Dermis microvascular lymphatic vessel endothelial cell (primary cell): ENCODE results near the gene PSTPIP2. TPM values are rescaled to one million over a fixed set of nuclear protein-coding genes. Genes with fewer than 3 reads are reported as not detected.
"Not testable (repeated sequence)": the region's sequence is repeated elsewhere in the genome, so short reads cannot be mapped to it uniquely, and the experiment has no call there.

ENCODE experiments used
- DNase-seq, 2 donors: peaks; one replicate each; pipeline versions ENCODE4 v3.0.0 to v3.0.0-alpha.2; 2010; ENCODE audit warnings: low read depth in 2 of 2
- total RNA-seq: library from RNA; depleted of rRNA; stranded (reverse); fragments of >200 nt; gene quantifications from 2 replicates; pipeline ENCODE4 v1.2.1, GENCODE V29; 2014

The PSTPIP2 gene
- total RNA-seq, 1 donor from 2014 or later: 0.64 TPM

GRCh38 chr18:45991788-45992187 lies 80.3 kb downstream of the PSTPIP2 start:
- no peak for DNase-seq

- DNase-seq: no peak
Observed at GRCh38 chr18:45984546-45985235, 87.4 kb downstream of the PSTPIP2 start.

GRCh38 chr18:45981821-45982220 lies 90.2 kb downstream of the PSTPIP2 start:
- no peak for DNase-seq

- DNase-seq: no peak
Observed at GRCh38 chr18:45980229-45980628, 91.8 kb downstream of the PSTPIP2 start.

DNA sequence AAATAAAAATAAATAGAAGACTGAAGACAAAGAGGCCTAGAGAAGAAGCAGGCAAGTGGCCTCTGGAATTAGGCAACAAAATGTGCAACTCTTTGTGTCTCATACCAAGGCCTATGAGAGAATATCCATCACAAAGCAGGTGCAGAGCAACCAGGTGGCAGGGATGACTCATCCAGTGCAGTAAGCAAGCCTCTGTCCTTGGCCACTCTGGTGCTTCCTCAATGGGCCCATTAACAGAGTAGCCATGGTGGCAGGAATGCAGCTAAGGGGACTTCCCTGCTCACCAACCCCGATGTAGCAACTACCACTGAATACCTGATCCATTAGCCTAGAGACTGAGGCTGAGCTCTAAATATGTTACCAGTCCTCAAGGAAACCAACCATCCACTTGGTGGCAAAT lies 94.0 kb downstream of the PSTPIP2 start:
- no peak for DNase-seq

DNA sequence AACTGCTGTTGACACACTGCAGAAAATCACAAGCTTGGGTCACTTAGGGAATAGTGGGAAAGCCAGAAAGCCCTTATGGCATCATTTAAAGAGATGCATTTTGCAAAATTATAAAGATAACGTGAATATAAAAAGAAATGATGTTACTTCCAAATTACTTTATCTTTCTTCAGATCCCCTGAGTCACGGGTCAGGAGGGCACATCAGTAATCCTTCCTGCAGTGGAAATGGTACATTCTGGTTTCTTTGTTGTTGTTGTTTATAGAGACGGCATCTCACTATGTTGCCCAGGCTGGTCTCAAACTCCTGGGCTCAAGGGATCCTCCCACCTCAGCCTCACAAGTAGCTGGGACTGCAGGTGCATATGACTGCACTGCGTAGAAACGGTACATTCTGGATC lies 95.1 kb downstream of the PSTPIP2 start:
- no peak for DNase-seq

DNA sequence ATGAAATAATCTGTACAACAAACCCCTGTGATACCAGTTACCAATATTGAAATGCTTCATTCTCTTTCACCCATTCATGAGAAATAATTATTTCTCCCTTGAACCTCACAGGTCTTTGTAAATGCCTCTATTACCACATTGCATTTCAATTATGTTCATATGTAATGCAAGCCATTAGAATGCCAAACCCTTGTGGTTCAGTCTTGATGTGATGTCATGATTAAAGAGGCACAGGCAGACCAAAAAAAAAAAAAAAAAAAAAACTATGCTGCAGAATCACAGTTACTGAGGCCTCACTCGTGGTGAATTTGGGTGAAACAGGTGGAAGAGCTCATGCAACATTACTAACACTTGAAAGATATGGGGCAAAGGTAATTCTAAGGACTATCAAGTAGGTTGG lies 95.5 kb downstream of the PSTPIP2 start:
- DNase-seq: no peak

GRCh38 chr18:45974088-45974536 lies 97.9 kb downstream of the PSTPIP2 start:
- peak; percentile 43 to 66 for DNase-seq

DNA sequence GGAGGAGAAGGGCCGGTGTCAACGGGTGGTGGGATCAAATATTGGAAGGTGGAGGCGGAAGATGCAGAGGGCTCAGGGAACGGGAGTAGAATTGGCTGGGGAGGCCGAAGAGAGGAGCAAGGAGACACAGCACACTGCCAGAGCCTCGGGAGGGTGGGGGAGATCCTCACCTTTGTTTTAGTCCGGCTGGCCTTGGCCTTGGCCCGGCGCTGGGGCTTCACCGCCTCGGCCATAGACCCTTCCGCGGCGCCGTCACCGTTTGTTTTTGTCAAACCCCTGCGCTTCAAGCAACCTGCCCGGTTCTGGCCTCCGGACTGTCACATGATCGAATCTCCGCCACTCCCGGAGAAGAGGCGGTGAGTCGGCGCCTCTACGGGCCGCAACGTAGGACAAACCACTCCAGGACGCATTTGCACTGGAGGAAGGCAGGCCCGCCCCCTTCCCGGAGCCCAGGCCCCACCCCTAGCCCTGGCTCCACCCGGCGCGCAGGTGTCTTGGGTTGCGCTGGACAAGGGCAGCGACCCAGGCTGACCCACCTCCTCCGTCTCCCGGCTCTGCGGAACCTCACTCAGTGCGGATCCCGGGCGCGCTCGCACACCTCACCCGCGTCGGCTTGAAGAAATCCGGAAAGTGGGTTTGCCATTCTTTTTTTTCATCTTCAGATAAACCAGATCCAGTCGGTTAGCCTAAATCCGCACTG lies 104.9 kb downstream of the PSTPIP2 start, which contains the start of gene EPG5:
TSS of gene EPG5 (minus strand) at position 323 of the 700 bp plus-strand sequence. CDS start at position 233, 90 bp downstream.
- DNase-seq: peak; percentile 89 to 97

DNA sequence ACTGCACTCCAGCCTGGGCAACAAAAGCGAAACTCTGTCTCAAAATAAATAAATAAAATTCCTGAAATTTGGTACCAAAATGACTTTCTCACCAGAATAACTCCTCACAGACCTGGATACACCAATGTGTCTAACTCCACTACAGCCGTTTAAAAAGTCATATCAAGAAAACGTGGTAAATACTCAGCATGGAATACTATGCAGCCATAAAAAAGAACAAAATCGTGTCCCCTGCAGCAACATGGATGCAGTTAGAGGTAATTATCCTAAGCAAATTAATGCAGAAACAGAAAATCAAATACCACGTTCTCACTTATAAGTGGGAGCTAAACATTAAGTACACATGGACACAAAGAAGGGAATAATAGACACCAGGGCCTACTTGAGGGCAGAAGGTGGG lies 107.1 kb downstream of the PSTPIP2 start:
- DNase-seq: not testable (repeated sequence)

GRCh38 chr18:45962866-45963265 lies 109.2 kb downstream of the PSTPIP2 start:
- peak in 1 of 2 donors; percentile 14 for DNase-seq

GRCh38 chr18:45962461-45962860 lies 109.6 kb downstream of the PSTPIP2 start:
- DNase-seq: peak in 1 of 2 donors; percentile 59

DNA sequence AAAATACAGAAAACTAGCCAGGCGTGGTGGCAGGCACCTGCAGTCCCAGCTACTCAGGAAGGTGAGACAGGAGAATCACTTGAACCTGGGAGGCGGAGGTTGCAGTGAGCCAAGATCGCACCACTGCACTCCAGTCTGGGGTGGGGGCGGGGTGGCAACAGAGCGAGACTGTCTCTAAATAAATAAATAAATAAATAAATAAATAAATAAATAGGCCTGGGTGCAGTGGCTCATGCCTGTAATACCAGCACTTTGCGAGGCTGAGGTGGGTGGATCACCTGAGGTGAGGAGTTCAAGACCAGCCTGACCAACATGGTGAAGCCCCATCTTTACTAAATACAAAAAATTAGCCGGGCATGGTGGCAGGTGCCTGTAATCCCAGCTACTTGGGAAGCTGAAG lies 112.6 kb downstream of the PSTPIP2 start:
- DNase-seq: not testable (repeated sequence)

- no peak for DNase-seq
Observed at GRCh38 chr18:45958730-45959129, 113.3 kb downstream of the PSTPIP2 start.

DNA sequence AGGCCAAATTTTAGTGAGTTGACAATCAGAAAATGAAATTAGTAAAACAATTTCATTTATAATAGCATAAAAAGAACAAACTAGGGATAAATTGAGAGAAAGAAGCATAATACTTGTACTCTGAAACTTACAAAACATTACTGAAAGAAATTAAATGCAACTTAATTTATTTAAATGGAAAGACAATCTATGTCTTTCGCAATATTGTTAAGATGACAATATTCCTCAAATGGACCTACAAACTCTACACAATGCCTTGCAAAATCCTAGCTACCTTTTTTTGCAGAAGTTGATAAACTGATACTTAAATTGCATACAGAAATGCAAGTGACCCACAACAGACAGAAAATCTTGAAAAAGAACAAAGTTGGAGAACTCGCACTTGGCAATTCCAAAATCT lies 114.0 kb downstream of the PSTPIP2 start:
- DNase-seq: no peak

- DNase-seq: no peak
Observed at GRCh38 chr18:45957100-45957499, 115.0 kb downstream of the PSTPIP2 start.

DNA sequence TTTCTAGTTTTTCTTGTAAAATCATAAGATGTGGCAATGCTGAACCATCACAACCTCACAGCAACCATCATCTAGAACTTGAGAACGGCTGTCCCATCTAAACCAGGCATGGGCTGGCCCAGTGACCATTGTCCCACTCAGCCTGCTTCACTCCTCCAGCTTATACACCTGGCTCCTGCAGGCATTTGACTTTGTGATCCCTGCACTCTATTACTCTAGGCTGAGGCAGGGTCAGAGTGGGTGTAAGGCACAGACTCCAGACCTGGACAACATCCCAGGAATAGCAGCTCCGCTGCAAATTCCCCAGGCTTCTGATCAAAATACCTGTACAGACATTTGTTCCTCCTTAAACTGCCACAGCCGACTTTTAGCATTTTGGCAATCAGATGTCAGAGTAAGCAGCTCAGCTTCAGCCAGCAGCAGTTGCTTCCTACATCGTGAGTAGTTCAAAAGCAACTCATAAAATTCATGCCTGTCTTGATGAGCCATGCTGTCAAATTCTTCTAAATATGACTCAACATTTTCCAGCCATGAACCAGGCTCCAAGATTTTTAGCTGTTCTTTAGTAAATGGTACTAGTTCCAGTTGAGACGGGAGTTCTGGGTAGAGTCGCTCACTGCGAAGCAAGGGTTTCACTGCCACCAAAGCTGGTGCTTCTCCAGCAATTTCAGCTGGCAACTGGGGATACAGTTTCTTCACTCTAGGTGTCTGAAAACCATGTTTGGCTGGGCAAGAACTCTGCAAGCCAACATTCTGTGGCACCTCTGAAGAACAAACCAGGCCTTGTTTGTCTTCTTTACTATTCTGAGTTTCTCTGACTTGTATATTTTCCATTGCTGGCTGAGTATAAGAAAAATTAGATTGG lies 117.8 kb downstream of the PSTPIP2 start:
- peak in 1 of 2 donors; percentile 17 for DNase-seq

DNA sequence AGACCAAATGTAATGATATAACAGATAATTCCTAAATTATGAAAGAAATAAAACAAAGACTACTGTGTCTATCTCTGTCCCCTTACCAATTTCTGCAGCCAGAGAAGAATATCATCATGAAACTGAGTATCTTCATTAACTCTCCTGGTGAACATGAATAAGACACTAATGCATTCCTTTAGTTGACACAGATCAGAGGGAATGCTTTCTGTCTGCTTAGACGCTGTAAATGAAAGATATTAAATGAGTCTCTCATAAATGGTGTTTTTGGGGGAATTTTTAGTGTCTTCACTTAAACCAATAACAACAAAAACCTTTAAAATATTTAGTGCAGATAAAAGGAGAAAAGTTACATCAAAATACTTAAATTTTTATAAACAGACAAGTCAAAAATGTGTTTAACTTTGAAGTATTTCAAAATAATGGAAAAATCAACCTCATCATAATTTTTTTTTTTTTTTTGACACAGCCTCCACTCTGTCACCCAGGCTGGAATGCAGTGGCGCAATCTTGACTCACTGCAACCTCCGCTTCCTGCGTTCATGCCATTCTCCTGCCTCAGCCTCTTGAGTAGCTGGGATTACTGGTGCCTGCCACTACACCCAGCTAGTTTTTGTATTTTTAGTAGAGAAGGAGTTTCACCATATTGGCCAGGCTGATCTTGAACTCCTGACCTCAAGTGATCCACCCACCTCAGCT lies 120.9 kb downstream of the PSTPIP2 start:
- DNase-seq: peak in 1 of 2 donors; percentile 61

GRCh38 chr18:45945669-45946068 lies 126.4 kb downstream of the PSTPIP2 start:
- no peak for DNase-seq

DNA sequence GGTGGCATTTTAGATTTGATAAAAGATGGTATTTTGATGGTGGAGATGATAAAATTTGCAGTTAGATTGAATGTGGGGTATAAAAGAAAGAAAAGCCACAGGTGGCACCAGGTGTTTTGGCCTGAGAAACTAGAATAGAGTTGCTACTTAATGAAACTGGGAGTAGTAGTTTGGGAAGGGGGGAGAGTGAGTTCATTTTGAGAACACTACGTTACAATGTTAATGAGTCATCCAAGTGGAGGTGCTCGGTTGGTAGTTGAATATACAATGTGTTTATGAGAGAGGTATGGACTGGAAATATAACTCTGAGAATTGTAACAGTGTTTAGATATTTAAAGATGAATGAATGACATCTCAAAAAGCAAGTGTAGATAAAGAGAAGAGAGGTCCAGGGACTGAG lies 131.3 kb downstream of the PSTPIP2 start:
- no peak for DNase-seq

DNA sequence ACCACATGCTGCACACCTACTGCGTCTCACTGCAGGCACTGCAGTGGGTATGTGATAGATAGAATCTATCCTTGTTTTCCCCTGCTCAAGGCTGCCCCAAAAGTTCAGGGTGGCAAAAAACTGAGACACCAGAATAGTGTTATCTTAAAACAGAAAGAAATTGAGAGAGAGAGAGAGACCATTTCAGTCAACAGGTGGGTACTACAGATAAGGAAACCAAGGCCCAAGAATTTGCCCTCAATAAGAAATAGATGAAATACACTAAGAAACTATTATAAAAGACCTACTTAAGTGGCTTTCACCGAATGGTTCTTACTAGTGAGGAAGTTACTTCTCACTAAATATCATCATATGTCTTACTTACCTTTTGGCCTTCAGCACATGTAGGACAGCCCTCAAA lies 132.8 kb downstream of the PSTPIP2 start:
- no peak for DNase-seq
